HepG2 (cell line): ENCODE results near the gene TGIF1. TPM values are rescaled to one million over a fixed set of nuclear protein-coding genes. Genes with fewer than 3 reads are reported as not detected.

Source experiments
- AHR ChIP-seq: IDR thresholded peaks from 2 replicates; pipeline ENCODE4 v1.6.1; 2018; ENCODE audit warnings: missing genetic modification reagents, missing compliant biosample characterization
- ETV6 ChIP-seq: sonication (generic); formaldehyde crosslinking; conservative IDR thresholded peaks from 2 replicates; pipeline ENCODE4 v1.4.0; 2020; ENCODE audit warnings: missing genetic modification reagents
- HMGA1 ChIP-seq: sonication (generic); formaldehyde crosslinking; conservative IDR thresholded peaks from 2 replicates; pipeline ENCODE4 v1.4.0; 2020; ENCODE audit warnings: missing genetic modification reagents
- IKZF5 ChIP-seq: IDR thresholded peaks from 2 replicates; pipeline ENCODE4 v1.6.1; 2018; ENCODE audit warnings: missing genetic modification reagents, mild to moderate bottlenecking, missing compliant biosample characterization
- KLF16 ChIP-seq, 2 experiments: sonication (generic) in 1 of 2; formaldehyde crosslinking in 1 of 2; IDR thresholded peaks; 2 replicates each; pipeline versions ENCODE4 v1.6.1 to v1.8.0; 2016 to 2023; ENCODE audit warnings: missing genetic modification reagents in 2 of 2, missing compliant biosample characterization in 1 of 2
- MED8 ChIP-seq: sonication (generic); formaldehyde crosslinking; IDR thresholded peaks from 2 replicates; pipeline ENCODE4 v1.8.1; 2023; ENCODE audit warnings: mild to moderate bottlenecking, missing genetic modification reagents; ENCODE audit not compliant: insufficient replicate concordance
- MTF1 ChIP-seq: sonication (generic); formaldehyde crosslinking; IDR thresholded peaks from 2 replicates; pipeline ENCODE4 v1.5.0; 2020; ENCODE audit warnings: missing genetic modification reagents
- SIN3A ChIP-seq: IDR thresholded peaks from 2 replicates; pipeline ENCODE4 v1.6.1; 2011; ENCODE audit warnings: low read depth, mild to moderate bottlenecking, control low read depth, low read length, borderline replicate concordance
- STAG1 ChIP-seq: sonication (generic); formaldehyde crosslinking; IDR thresholded peaks from 2 replicates; pipeline ENCODE4 v1.4.0; 2020; ENCODE audit warnings: missing genetic modification reagents
- U2AF1 ChIP-seq: fragments of 200-400 bp; formaldehyde crosslinking; optimal IDR thresholded peaks from 2 replicates; pipeline ENCODE3; 2017; ENCODE audit warnings: mild to moderate bottlenecking, low read depth, low read length
- ZEB1 ChIP-seq: IDR thresholded peaks from 2 replicates; pipeline ENCODE4 v1.6.1; 2012; ENCODE audit warnings: mild to moderate bottlenecking, low read depth, inconsistent platforms; ENCODE audit not compliant: insufficient replicate concordance
- ZFY ChIP-seq: sonication (generic); formaldehyde crosslinking; IDR thresholded peaks from 2 replicates; pipeline ENCODE4 v1.4.0; 2020; ENCODE audit warnings: missing genetic modification reagents
- ZHX1 ChIP-seq: sonication (generic); formaldehyde crosslinking; IDR thresholded peaks from 2 replicates; pipeline ENCODE4 v1.8.1; 2022; ENCODE audit warnings: low read depth, mild to moderate bottlenecking, missing genetic modification reagents
- ZNF124 ChIP-seq: sonication (generic); formaldehyde crosslinking; IDR thresholded peaks from 2 replicates; pipeline ENCODE4 v1.4.0; 2020; ENCODE audit warnings: missing genetic modification reagents
- ZNF329 ChIP-seq: sonication (generic); formaldehyde crosslinking; IDR thresholded peaks from 2 replicates; pipeline ENCODE4 v1.9.0; 2021; ENCODE audit warnings: low read depth, mild to moderate bottlenecking, missing genetic modification reagents
- ZNF354B ChIP-seq: sonication (generic); formaldehyde crosslinking; IDR thresholded peaks from 2 replicates; pipeline ENCODE4 v1.8.0; 2022; ENCODE audit warnings: mild to moderate bottlenecking, missing genetic modification reagents
- ZNF724P ChIP-seq: sonication (generic); formaldehyde crosslinking; IDR thresholded peaks from 2 replicates; pipeline ENCODE4 v1.8.0; 2022; ENCODE audit warnings: missing genetic modification reagents, borderline replicate concordance
- ZNF772 ChIP-seq: sonication (generic); formaldehyde crosslinking; IDR thresholded peaks from 2 replicates; pipeline ENCODE4 v1.5.0; 2020; ENCODE audit warnings: mild to moderate bottlenecking, missing genetic modification reagents
- polyA plus RNA-seq, 8 experiments: library from polyadenylated mRNA; depleted of rRNA in 3 of 8; stranded (reverse) in 7 of 8; unstranded in 1 of 8; fragments of >200 nt; fragmentation: Illumina TruSeq in 4 of 8; extraction: Trizol in 4 of 8; gene quantifications; 2 replicates each; pipeline versions ENCODE4 v1.2.1 to v1.2.3, GENCODE V29; 2011 to 2016; ENCODE audit warnings: low read depth in 4 of 8, missing spikeins in 1 of 8, mixed read lengths in 1 of 8; ENCODE audit not compliant: insufficient read depth in 1 of 8
- total RNA-seq, 5 experiments: library from RNA; depleted of rRNA; stranded (reverse); fragments of >200 nt; fragmentation: Illumina TruSeq; extraction: Trizol; gene quantifications; 2 replicates each; pipeline ENCODE4 v1.2.3, GENCODE V29; 2016; ENCODE audit warnings: low read depth in 1 of 5
- TF ChIP-seq, protein P1 (sequence below): sonication (generic); formaldehyde crosslinking; conservative IDR thresholded peaks from 2 replicates; pipeline ENCODE4 v1.5.0; 2020; ENCODE audit warnings: missing genetic modification reagents
- TF ChIP-seq, protein P2 (sequence below): sonication (generic); formaldehyde crosslinking; IDR thresholded peaks from 2 replicates; pipeline ENCODE4; 2020; ENCODE audit warnings: missing genetic modification reagents, mild to moderate bottlenecking, borderline replicate concordance

TGIF1 gene
- total and polyA plus RNA-seq, 2 of the 13 experiments (the other 11 are each of a cell fraction or from before 2014, with no cell fraction given) = 50.0 to 76.1 TPM

GRCh38 chr18:3447895-3448837 lies 1.8 kb upstream of the TGIF1 start (continued):
- no peak for TF ChIP-seq ZHX1 (CRISPR knock-in tag)
- TF ChIP-seq, protein P1, sequence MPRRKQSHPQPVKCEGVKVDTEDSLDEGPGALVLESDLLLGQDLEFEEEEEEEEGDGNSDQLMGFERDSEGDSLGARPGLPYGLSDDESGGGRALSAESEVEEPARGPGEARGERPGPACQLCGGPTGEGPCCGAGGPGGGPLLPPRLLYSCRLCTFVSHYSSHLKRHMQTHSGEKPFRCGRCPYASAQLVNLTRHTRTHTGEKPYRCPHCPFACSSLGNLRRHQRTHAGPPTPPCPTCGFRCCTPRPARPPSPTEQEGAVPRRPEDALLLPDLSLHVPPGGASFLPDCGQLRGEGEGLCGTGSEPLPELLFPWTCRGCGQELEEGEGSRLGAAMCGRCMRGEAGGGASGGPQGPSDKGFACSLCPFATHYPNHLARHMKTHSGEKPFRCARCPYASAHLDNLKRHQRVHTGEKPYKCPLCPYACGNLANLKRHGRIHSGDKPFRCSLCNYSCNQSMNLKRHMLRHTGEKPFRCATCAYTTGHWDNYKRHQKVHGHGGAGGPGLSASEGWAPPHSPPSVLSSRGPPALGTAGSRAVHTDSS (CRISPR knock-in tag) = no peak
- peak; percentile 65 for TF ChIP-seq ZFY
- peak; percentile 80 for TF ChIP-seq ZNF772 (CRISPR knock-in tag)
- TF ChIP-seq, protein P2, sequence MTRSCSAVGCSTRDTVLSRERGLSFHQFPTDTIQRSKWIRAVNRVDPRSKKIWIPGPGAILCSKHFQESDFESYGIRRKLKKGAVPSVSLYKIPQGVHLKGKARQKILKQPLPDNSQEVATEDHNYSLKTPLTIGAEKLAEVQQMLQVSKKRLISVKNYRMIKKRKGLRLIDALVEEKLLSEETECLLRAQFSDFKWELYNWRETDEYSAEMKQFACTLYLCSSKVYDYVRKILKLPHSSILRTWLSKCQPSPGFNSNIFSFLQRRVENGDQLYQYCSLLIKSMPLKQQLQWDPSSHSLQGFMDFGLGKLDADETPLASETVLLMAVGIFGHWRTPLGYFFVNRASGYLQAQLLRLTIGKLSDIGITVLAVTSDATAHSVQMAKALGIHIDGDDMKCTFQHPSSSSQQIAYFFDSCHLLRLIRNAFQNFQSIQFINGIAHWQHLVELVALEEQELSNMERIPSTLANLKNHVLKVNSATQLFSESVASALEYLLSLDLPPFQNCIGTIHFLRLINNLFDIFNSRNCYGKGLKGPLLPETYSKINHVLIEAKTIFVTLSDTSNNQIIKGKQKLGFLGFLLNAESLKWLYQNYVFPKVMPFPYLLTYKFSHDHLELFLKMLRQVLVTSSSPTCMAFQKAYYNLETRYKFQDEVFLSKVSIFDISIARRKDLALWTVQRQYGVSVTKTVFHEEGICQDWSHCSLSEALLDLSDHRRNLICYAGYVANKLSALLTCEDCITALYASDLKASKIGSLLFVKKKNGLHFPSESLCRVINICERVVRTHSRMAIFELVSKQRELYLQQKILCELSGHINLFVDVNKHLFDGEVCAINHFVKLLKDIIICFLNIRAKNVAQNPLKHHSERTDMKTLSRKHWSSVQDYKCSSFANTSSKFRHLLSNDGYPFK (CRISPR knock-in tag) = peak; percentile 31; the same call in 1 of the 2 replicates
- TF ChIP-seq HMGA1 (CRISPR knock-in tag) = no peak
- no peak; the same call in 1 of the 2 replicates for TF ChIP-seq ZNF329
- no peak for TF ChIP-seq ZEB1
- TF ChIP-seq SIN3A = peak; percentile 82
- TF ChIP-seq MED8 (CRISPR knock-in tag) = peak; percentile 63
- TF ChIP-seq ZNF354B (CRISPR knock-in tag) = no peak
- peak in 1 of 2 experiments; percentile 91; a peak in 2 of 4 replicates for TF ChIP-seq KLF16 (CRISPR knock-in tag; IDR thresholded peaks at IDR 0.05)
- no peak; the same call in 1 of the 2 replicates for TF ChIP-seq ETV6 (CRISPR knock-in tag)
- TF ChIP-seq ZNF724P (CRISPR knock-in tag) = peak; percentile 53
- TF ChIP-seq ZNF124 = peak; percentile 75
- TF ChIP-seq AHR (CRISPR knock-in tag) = no peak
- TF ChIP-seq IKZF5 (CRISPR knock-in tag) = peak; percentile 96
- TF ChIP-seq STAG1 = peak; percentile 12; the same call in 1 of the 2 replicates
- TF ChIP-seq MTF1 (CRISPR knock-in tag) = peak; percentile 26; the same call in 1 of the 2 replicates
- TF ChIP-seq U2AF1 = no peak
